ENCODE results near the gene SLC6A18.

SLC6A18 gene

GRCh38 chr5:1268666-1269065 is 43.5 kb downstream of the SLC6A18 start:
- Histone ChIP-seq H3K4me3 (ENCODE audit: low read depth, low read length) (no peak overlapping the region), H3K27ac (ENCODE audit: extremely low read depth, low read depth, low read length) (no peak overlapping the region), H3K9me3 (ENCODE audit: control insufficient read depth, insufficient read depth, low read depth, low read length) (no peaks in the 10 kb centered on the region), H3K4me1 (ENCODE audit: control insufficient read depth, insufficient read depth, low read length) (no peaks in the 10 kb centered on the region), H3K36me3 (ENCODE audit: control insufficient read depth in 2 of 2, insufficient read depth in 1 of 2, low read length in 2 of 2) (no peaks in the 10 kb centered on the region)
- TF ChIP-seq, protein P1, sequence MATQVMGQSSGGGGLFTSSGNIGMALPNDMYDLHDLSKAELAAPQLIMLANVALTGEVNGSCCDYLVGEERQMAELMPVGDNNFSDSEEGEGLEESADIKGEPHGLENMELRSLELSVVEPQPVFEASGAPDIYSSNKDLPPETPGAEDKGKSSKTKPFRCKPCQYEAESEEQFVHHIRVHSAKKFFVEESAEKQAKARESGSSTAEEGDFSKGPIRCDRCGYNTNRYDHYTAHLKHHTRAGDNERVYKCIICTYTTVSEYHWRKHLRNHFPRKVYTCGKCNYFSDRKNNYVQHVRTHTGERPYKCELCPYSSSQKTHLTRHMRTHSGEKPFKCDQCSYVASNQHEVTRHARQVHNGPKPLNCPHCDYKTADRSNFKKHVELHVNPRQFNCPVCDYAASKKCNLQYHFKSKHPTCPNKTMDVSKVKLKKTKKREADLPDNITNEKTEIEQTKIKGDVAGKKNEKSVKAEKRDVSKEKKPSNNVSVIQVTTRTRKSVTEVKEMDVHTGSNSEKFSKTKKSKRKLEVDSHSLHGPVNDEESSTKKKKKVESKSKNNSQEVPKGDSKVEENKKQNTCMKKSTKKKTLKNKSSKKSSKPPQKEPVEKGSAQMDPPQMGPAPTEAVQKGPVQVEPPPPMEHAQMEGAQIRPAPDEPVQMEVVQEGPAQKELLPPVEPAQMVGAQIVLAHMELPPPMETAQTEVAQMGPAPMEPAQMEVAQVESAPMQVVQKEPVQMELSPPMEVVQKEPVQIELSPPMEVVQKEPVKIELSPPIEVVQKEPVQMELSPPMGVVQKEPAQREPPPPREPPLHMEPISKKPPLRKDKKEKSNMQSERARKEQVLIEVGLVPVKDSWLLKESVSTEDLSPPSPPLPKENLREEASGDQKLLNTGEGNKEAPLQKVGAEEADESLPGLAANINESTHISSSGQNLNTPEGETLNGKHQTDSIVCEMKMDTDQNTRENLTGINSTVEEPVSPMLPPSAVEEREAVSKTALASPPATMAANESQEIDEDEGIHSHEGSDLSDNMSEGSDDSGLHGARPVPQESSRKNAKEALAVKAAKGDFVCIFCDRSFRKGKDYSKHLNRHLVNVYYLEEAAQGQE (tag by site-specific recombination; IDR thresholded peaks at IDR 0.05), result no peak
- TF ChIP-seq ZNF670 (tag by site-specific recombination; IDR thresholded peaks at IDR 0.05; ENCODE audit: low read depth) (no peak), ZNF549 (tag by site-specific recombination; IDR thresholded peaks at IDR 0.05) (no peak), ZNF302 (tag by site-specific recombination; IDR thresholded peaks at IDR 0.05; ENCODE audit: low read depth) (no peak), ZBTB11 (tag by site-specific recombination; conservative IDR thresholded peaks at IDR 0.05; ENCODE audit: low read depth) (no peak), ZFP69B (tag by site-specific recombination; IDR thresholded peaks at IDR 0.05) (no peak), ZNF239 (tag by site-specific recombination; IDR thresholded peaks at IDR 0.05) (no peak), ZNF785 (tag by site-specific recombination; IDR thresholded peaks at IDR 0.05) (no peak), ZNF19 (tag by site-specific recombination; IDR thresholded peaks at IDR 0.05; ENCODE audit: low read depth) (no peak), KLF16 (tag by site-specific recombination; IDR thresholded peaks at IDR 0.05) (no peak), ZNF747 (tag by site-specific recombination; IDR thresholded peaks at IDR 0.05) (no peak), ZBTB48 (tag by site-specific recombination; IDR thresholded peaks at IDR 0.05) (no peak), TRIM28 (IDR thresholded peaks at IDR 0.05; ENCODE audit: borderline replicate concordance, low read length) (no peak), ZNF266 (tag by site-specific recombination; IDR thresholded peaks at IDR 0.05; ENCODE audit: low read depth) (no peak), YY2 (tag by site-specific recombination; IDR thresholded peaks at IDR 0.05) (no peak), ZNF223 (tag by site-specific recombination; IDR thresholded peaks at IDR 0.05) (no peak)
- TF ChIP-seq, protein P2, sequence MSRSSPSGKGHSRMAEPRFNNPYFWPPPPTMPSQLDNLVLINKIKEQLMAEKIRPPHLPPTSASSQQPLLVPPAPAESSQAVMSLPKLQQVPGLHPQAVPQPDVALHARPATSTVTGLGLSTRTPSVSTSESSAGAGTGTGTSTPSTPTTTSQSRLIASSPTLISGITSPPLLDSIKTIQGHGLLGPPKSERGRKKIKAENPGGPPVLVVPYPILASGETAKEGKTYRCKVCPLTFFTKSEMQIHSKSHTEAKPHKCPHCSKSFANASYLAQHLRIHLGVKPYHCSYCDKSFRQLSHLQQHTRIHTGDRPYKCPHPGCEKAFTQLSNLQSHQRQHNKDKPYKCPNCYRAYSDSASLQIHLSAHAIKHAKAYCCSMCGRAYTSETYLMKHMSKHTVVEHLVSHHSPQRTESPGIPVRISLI (tag by site-specific recombination; IDR thresholded peaks at IDR 0.05), result no peak
- TF ChIP-seq, protein P3, sequence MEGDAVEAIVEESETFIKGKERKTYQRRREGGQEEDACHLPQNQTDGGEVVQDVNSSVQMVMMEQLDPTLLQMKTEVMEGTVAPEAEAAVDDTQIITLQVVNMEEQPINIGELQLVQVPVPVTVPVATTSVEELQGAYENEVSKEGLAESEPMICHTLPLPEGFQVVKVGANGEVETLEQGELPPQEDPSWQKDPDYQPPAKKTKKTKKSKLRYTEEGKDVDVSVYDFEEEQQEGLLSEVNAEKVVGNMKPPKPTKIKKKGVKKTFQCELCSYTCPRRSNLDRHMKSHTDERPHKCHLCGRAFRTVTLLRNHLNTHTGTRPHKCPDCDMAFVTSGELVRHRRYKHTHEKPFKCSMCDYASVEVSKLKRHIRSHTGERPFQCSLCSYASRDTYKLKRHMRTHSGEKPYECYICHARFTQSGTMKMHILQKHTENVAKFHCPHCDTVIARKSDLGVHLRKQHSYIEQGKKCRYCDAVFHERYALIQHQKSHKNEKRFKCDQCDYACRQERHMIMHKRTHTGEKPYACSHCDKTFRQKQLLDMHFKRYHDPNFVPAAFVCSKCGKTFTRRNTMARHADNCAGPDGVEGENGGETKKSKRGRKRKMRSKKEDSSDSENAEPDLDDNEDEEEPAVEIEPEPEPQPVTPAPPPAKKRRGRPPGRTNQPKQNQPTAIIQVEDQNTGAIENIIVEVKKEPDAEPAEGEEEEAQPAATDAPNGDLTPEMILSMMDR (tag by site-specific recombination; IDR thresholded peaks at IDR 0.05), result no peak
- ChIA-PET CTCF (no interaction called here), POLR2A (no interaction called here)
